GM18526 (cell line): Measurements from ENCODE around the gene INPP5K.

Experiments used
- POLR2A ChIP-seq: IDR thresholded peaks from 3 replicates; pipeline ENCODE4 v1.6.1; 2011; ENCODE audit not compliant: insufficient read length; ENCODE audit errors: extremely low read depth

The INPP5K gene

GRCh38 chr17:1484676-1485422 is 31.6 kb downstream of the INPP5K start:
- no peak for TF ChIP-seq POLR2A

- TF ChIP-seq POLR2A, result no peak
These were observed 32.3 kb downstream of the INPP5K start for GRCh38 chr17:1484060-1484535.

GRCh38 chr17:1482680-1483079 is 33.7 kb downstream of the INPP5K start:
- TF ChIP-seq POLR2A, result no peak

GRCh38 chr17:1481736-1482135 is 34.7 kb downstream of the INPP5K start:
- TF ChIP-seq POLR2A, result no peak

- no peak for TF ChIP-seq POLR2A
These were observed 35.5 kb downstream of the INPP5K start for GRCh38 chr17:1480747-1481465.

- TF ChIP-seq POLR2A, result no peak
These were observed 38.0 kb downstream of the INPP5K start for GRCh38 chr17:1478418-1478817.

GRCh38 chr17:1475321-1475854 is 41.0 kb downstream of the INPP5K start:
- TF ChIP-seq POLR2A, result no peak

GRCh38 chr17:1474402-1475189 is 41.8 kb downstream of the INPP5K start:
- no peak for TF ChIP-seq POLR2A

- no peak for TF ChIP-seq POLR2A
These were observed 42.6 kb downstream of the INPP5K start for GRCh38 chr17:1473841-1474240.

- TF ChIP-seq POLR2A, result no peak
These were observed 43.2 kb downstream of the INPP5K start for GRCh38 chr17:1473170-1473569.

GRCh38 chr17:1471911-1472821 is 44.2 kb downstream of the INPP5K start:
- TF ChIP-seq POLR2A, result no peak

GRCh38 chr17:1471490-1471889 is 44.9 kb downstream of the INPP5K start:
- TF ChIP-seq POLR2A, result no peak

- no peak for TF ChIP-seq POLR2A
These were observed 45.5 kb downstream of the INPP5K start for GRCh38 chr17:1470755-1471462.
